ENCODE data around the gene GPC2. TPM values are rescaled to one million over a fixed set of nuclear protein-coding genes. Genes with fewer than 3 reads are reported as not detected.

Gene GPC2
- polyA plus RNA-seq, 4 donors = 8.7 to 14.5 (median 9.3) TPM

DNA sequence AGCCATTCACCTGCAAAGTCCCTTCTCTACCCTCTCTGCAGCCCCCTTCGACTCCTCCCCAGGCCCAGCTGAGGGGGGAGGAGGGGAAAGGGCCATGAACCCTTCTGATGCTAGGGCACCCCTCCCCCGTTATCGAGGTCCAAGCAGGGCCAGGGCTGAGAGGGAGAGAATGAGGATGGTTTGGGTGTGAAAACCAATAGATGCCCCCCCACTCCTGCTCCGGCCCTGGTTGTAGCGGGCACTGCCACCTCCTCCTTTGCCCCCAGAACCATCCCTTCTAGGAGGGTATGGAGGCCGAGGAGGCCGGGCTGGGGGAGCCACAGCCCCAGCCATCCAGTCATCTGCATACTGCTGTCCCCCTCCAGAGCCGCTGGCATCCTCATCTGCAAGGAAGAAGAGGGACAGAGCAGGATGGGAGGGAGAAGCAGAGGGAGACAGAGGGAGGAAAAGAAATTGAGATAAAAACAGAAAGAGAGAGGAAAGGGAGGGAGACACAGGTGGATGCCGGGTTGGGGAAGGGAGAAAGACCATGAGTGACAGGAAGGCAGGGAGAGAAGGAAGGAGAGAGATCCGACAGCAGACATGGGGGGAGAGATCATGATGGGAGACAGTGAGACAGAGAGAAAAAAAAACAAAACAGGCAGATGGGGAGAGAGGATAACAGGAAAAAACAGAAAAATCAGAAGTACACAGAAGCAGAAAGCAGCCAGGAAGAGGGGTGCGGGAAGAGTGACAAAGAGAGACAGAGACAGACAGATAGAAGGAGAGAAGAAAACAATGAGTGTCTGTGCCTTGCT lies 6.9 kb downstream of the GPC2 start:
- DNase-seq (ENCODE audit: low read depth in 4 of 4, low spot score in 3 of 4) = no peak

- no peak for DNase-seq (ENCODE audit: low read depth in 4 of 4, low spot score in 3 of 4)
These were observed 7.9 kb downstream of the GPC2 start for GRCh38 chr7:100169147-100169850.

DNA sequence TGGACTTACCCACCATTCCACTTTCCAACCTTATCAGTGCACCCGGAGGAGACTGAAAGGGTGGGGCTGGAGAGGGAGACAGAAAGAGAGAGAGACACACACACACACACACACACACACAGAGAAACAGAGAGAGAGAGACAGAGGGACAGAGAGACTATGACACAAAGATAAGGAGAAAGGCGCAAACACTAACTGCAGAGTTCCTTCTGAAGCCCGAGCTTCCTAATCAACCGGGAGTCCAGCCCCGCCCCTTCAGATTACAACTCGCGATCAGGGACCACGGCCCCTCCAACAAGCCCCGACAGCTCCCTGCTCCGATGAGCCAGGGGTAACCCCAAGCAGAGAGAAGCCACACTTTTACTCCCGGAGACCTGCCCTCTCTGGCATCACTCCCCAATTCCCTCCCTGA lies 9.3 kb downstream of the GPC2 start:
- no peak for DNase-seq (ENCODE audit: low read depth in 4 of 4, low spot score in 3 of 4)

- DNase-seq (ENCODE audit: low read depth in 4 of 4, low spot score in 3 of 4) = no peak
These were observed 9.9 kb downstream of the GPC2 start for GRCh38 chr7:100166970-100167911.

DNA sequence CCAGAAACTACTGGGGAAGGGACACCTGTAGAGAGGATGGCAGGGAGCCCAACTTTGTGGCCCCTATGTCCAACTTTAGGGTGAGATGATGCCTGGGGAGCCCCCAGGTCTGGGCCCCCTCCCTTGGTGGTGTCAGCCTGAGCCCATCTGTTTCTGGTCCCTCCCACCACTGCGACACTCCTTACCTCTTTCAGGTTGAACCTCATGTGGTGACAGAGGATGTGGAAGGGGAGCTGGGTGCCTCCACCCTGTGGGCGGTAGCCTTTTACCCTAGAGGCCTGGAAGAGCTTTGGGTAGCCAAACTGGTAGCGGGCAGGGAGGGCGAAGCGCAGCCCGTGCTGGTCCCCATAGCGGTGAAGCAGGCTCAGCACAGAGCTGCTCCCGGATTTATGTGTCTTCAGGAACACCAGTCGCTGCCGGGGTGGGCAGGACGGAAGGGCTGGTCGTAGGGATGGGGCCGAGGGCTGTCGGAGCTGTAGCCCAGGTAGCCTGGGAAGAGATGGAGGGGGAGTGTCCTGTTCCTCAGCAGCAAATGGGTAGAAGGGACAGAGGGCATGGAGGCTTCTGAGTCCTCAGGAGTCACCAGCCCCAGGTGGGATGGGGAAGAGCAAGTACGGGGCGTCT lies 10.8 kb downstream of the GPC2 start:
- no peak for DNase-seq (ENCODE audit: low read depth in 4 of 4, low spot score in 3 of 4)

- no peak for DNase-seq (ENCODE audit: low read depth in 4 of 4, low spot score in 3 of 4)
These were observed 13.3 kb downstream of the GPC2 start for GRCh38 chr7:100163871-100164270.

DNA sequence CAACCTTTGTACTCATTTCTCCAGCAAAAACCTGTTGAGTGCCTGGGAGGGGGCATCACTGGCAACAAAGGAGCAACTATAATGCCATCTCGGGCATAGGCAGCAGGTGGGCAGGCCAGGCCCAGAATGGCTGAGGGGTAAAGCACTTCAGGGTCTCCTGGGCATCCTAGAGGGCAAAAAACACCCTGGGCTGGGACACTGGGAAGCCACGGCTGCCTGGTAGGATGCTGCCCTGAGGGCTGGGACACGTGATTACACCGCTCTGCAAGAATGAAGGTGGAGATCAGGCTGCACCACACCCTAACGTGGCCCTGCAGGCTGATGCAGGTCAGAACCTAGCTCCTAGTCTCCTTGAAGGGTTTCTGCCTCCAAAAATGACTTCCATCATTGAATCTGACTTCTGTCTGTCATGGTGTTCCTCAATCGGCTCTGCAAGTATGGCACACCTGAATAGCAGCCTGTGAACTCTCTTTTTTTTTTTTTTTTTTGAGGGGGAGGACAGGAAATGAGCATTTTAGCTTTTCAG lies 14.1 kb downstream of the GPC2 start:
- no peak for DNase-seq (ENCODE audit: low read depth in 4 of 4, low spot score in 3 of 4)

GRCh38 chr7:100160067-100160466 lies 17.1 kb downstream of the GPC2 start:
- DNase-seq (ENCODE audit: low read depth in 4 of 4, low spot score in 3 of 4) = no peak

DNA sequence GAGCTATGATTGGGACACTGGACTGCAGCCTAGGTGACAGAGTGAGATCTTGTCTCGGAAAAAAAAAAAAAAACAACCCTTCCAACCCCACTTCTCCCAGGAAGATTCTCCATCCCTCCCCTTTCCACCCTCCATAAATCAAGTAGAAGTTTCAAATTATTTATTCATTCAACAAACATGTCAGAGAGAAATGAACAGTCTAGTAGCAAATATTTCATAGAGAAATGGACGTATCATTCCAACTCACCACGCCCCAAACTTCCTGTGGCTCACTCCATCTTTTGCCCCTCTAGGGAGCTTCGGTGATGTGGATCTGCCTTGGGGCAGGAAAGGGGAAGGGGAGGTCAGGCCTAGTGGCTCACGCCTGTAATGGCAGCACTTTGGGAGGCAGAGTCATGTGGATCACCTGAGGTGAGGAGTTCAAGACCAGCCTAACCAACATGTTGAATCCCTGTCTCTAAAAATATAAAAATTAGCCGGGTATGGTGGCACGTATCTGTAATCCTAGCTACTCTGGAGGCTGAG lies 18.0 kb downstream of the GPC2 start:
- no peak for DNase-seq (ENCODE audit: low read depth in 4 of 4, low spot score in 3 of 4)

DNA sequence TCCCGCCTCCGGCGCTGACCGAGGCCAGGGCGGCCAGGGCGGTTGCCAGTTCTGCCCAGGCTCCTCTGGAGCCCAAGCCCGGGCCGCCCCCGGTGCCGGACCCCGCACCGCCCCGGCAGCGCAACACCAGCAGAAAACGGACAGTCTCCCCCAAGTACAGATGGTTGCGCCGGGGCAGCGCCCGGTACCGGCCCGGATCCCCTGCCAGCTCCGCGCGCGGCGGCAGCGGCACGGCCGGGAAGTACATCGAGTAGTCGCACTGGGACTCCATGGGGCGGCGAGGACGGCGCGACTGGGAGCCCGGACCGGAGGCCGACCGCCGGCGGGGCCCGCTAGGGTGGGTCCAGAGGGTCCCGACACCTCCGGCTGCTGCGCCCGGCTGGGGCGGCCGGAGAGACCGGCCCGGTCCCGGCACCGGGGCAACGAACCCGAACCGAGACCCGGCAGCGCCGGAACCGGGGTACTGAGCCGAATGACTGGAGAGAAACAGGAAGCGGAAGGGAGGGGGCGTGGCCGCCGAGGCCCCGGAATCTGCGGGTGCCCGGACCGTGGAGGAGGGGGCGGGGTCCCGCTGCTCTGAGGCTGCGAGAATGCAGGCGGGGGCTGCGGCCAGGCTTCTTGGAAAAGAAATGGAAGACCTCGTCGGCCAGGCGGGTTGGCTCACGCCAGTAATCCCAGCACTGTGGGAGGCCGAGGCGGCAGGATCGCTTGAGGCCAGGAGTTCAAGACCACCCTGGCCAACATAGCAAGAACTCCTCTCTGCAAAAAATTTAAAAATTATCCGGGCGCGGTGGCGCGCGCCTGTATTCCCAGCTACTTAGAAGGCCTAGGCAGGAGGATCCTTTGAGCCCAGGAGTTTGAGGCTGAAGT lies 18.7 kb downstream of the GPC2 start, which contains the start of gene TRAPPC14:
Gene TRAPPC14, minus strand, starts transcription at position 495 of the 870 bp plus-strand sequence. Its CDS starts 224 bp downstream, at position 271.
- peak; percentile 80 to 89 (median 86) for DNase-seq (ENCODE audit: low read depth in 4 of 4, low spot score in 3 of 4)

DNA sequence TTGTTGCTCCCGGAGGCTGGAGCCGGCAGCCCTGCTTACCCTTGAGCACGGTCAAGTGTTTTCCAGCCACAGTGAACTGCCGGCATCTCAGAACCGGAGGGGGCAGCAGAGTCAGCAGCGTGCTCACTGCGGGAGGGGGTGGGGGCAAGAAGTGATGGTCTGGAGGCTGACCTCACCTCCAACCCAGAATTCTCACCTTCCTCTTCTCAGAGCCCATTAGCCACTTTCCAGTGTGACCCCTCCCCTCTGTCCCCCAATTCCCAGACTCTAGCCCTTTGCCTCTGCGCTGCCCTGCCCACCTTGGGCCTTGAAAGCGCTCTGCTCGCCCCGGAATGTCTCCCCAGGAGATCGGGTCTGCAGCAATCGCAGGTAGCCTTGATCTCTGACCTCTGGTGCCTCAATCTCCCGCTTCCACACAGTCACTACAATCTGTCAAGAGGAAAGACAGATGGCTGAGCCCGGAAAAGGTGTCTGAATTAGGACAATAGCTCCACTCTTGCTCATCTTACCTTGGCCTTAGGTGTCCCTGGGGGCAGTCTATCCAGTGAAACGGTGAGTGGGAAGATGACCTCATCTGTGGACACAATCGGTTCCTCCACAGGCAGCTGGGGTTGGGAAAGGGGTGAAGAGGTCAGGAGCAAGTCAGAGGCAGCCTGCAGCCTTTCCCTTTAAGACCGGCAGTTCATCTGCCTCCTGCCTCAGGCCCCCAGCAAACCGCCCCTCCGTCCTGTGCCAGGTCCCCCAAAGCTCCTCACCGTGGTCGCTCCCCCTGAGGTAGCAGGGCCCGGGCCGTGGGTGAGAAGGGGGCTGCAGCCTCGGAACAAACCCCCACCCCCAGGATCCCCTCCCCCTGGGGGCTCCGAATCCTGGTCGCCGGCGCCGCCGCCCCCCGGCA lies 19.6 kb downstream of the GPC2 start:
- DNase-seq (ENCODE audit: low read depth in 4 of 4, low spot score in 3 of 4) = no peak

DNA sequence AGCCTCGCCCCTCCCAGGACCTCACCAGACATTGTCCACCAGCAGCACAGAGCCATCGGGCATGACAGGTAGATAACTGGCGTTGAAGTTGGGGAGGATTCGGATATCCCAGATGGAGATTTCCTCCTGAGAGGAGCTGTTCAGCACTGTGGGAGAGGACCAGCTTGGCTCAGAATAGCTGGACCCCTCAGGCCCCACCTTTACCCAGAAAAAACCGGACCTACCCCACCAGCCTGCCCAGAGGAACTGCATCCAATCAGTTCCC lies 20.2 kb downstream of the GPC2 start:
- DNase-seq (ENCODE audit: low read depth in 4 of 4, low spot score in 3 of 4) = no peak

DNA sequence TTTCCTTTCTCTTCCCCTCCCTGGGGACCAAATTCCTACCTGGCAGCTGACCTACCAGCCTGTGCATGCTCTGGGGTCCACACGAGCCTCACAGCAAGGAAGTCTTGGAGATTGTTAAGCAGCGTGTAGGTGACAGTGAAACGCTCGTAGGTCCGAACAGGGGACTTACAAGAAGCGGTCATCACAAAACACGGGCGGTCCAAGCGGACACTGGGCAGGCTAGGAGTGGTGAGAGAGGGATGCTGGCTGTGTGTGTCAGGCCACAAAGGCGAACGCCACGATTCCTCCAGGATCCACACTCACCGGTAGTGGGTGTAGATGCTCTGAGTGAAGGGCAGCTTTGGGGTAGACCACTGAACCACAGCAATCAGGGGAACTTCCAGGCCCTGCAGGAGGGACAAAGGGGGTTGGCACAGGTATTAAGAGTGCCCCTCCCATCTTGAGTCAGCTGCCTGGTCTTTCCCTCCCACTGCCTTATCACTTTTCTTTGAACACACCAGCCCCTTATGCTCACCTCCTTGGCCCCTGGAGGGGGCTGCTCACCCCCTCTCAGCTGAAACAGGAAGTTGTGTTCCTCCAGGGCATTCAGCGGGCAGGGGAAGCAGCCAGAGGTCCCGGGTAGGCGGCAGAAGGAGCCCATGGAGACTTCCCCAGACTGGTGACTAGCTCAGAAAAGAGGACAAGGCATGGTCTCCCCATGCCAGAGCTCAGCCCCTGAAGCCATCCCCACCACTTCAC lies 20.7 kb downstream of the GPC2 start:
- DNase-seq (ENCODE audit: low read depth in 4 of 4, low spot score in 3 of 4) = no peak

DNA sequence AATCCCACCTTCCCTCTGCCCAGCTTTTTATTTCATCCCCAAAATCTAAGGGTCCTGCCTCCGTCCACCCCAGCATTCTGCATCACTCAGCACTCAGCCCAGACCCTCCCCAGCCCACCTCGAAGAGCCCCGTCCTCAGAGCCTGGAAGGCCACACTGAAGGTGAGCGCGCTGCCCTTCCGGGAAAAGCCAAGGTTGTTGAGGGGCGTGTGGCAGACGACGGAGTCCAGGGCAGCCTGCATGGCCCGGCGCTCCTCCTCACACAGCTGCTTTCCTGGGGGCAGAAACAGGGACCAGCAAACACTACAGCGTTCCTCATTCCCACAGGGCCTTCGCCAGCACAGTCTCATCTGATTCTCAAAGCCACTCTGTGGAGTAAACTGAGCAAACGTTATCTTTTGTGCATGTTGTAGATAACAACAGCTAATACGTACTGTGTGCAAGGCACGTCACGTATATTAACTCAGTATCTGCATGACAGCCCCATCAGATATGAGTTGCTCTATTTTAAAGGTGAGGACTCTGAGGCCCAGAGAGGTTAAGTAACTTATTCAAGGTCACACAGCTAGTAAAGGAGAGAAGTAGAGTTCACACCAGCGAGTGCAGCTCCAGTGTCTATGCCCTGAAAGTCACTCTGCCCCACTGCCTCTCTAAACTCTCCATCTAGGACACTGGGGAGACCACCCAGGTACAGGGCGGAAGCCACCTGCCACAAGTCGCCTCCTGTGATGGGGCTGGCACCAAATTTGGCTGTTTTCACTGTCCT lies 21.4 kb downstream of the GPC2 start:
- DNase-seq (ENCODE audit: low read depth in 4 of 4, low spot score in 3 of 4) = no peak

DNA sequence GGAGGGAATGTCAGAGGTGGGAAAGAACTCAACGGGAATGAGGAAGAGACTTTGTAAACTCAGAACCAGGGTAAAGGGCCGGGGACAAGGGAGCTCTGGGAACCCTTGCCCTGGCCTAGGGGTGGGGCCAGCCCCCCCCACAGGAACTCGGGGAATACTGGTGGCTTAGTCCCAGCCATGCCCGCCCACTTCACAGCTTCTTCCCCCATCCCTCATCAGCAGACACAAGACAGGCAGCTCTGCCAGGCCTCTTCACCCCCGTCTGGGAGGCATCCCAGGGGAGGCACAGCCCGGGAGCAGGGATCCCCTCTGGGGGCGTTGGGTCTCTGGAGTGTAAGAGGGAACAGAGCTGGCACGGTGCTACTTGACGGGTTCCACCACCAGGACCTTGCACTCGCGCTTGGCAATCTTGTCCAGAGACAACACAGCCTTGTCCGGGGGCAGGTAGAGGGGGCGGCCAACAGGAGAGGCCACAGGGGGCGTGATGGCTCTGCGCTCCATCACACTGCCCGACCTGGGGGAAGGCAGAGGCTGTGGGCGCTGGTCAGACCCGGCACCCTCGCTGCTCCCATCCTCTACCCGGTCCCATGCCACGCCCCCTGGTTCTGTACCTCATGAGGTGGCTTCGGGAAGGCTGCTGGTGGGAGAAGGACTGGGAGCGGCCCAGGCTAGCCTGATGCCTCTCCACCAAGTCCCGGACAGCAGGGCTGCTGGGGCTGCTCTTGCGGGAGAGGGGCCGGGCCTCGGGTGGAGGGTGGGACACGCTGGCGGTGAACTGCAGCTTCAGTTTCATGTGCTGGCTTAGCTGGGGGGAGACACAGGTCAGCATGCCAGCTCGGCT lies 22.3 kb downstream of the GPC2 start:
- DNase-seq (ENCODE audit: low read depth in 4 of 4, low spot score in 3 of 4) = no peak
